Measurements from ENCODE around the gene GLCE.

GLCE gene

DNA sequence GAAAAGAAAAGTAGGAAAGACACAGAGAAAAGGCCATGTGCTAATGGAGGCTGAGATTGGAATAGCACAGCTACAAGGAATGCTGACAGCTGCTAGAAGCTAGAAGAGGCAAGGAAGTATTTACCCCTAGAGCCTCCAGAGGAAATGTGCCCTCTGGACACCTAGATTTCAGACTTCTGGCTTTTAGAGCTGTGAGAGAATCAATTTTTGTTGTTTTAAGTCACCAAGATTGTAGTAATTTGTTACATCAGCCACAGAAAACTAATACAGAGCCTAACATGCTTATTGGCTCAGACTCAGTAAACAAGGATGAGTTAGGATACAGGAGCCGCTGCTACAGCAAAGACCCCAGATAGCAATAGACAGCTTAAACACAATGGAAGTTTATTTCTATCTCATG, 33.1 kb upstream of the GLCE start:
- Histone ChIP-seq H3K27ac (ENCODE audit: low read depth, low read length) (no peak overlapping the region), H3K36me3 (ENCODE audit: control insufficient read depth, insufficient read depth, low read length) (no peaks in the 10 kb centered on the region), H3K4me1 (ENCODE audit: control insufficient read depth, insufficient read depth, low read length) (no peaks in the 10 kb centered on the region), H3K4me3 (ENCODE audit: low read length) (no peak overlapping the region), H3K27me3 (ENCODE audit: control insufficient read depth, insufficient read depth, low read length) (no peaks in the 10 kb centered on the region), H3K9ac (ENCODE audit: low read length) (no peak overlapping the region)

DNA sequence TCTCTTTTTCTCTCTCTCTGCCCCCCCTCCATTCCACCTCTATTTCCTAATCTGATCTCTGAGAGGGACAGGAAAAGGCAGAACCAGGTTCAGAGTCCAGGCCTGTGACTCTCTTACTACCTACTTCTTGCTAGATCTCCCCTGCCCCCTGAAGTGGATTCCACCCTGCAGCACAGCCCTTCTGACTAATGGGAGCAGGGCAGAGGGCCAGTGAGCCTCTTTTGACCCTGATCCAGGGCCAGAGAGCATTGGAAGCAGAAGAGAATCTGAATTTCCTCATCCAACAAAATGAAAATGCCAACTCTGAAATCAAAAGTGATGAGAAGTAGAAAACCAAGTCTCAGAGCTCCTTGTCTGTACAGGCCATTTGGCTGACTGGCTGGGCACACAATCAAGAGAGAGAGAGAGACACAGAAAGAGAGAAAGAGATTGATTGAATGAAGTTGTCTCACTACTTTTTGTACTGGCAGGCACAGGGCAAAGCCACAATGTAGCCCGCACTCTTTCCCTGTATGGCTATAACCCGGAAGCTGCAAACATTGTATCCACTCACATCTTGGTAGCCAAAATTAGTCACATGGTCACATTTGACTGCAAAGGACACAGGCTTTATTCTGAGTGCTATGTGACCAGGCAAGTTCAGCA, 31.6 kb upstream of the GLCE start:
- Histone ChIP-seq H3K4me1 (ENCODE audit: control insufficient read depth, insufficient read depth, low read length) (no peaks in the 10 kb centered on the region), H3K27me3 (ENCODE audit: control insufficient read depth, insufficient read depth, low read length) (no peaks in the 10 kb centered on the region), H3K9ac (ENCODE audit: low read length) (no peak overlapping the region), H3K36me3 (ENCODE audit: control insufficient read depth, insufficient read depth, low read length) (no peaks in the 10 kb centered on the region), H3K27ac (ENCODE audit: low read depth, low read length) (no peak overlapping the region), H3K4me3 (ENCODE audit: low read length) (no peak overlapping the region)

DNA sequence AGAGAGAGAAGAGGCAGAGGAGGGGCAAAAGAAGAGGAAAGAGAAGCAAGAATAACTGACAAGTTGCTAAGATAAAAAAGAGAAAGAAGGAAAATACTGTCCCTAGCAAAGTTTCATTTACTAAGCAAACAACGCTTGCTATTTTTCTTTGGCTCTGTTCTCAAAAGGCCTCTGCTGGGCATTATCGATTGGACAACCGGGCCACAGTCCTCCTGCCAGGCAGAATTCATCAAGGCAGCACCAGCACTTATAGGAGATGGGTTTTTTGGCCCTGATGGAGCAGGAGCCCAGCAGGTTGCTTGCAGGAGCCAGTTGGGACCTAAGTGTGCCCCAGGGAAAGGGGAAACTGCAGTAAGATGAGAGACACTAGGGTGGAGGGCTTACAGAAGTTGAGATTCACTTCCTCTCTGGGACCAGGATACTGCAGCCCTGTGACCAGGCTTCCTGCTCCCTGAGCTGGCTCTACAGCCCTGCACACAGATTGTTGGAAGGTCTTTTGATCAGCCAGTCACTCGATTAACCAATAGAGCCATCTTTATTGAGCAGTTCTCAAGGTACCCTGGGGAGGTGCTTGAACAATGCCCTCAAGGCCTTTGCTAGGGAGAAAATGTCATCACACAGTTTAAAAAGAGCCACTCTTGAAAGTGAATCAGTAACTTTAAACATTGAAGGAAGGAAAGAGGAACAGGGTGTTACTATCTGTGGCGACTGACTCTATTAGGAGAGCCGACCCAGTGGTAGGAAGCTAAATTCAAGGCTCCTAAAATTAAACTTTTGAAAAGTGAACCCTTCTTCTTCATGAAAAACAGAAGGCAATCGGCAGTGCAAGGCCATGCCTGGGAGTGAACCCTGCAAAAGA, 28.8 kb upstream of the GLCE start:
- H3K36me3 ChIP-seq (ENCODE audit: control insufficient read depth, insufficient read depth, low read length) = no peaks in the 10 kb centered on the region
- H3K27ac ChIP-seq (ENCODE audit: low read depth, low read length) = no peak overlapping the region
- no peaks in the 10 kb centered on the region for H3K27me3 ChIP-seq (ENCODE audit: control insufficient read depth, insufficient read depth, low read length)
- H3K4me3 ChIP-seq (ENCODE audit: low read length) = no peak overlapping the region
- no peak overlapping the region for H3K9ac ChIP-seq (ENCODE audit: low read length)
- no peaks in the 10 kb centered on the region for H3K4me1 ChIP-seq (ENCODE audit: control insufficient read depth, insufficient read depth, low read length)

DNA sequence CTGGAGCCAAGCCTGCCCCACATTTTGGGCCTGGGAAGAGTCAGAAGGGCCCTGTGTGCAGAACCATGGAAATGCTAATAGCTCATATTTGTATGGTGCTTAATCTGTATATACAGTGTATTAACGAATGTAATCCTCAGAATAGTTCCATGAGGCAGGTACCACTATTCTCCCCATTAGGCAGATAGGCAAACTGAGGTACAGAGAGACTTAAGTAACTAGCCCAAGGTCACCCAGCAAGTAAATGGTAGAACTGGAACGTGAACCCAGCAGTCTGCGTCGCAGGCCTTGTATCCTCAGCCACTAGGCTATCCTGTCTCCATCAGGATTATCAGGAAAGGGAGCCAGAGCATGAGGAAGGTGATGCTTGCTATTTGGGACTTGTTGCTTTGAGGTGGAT, 28.0 kb upstream of the GLCE start:
- no peak overlapping the region for H3K27ac ChIP-seq (ENCODE audit: low read depth, low read length)
- no peaks in the 10 kb centered on the region for H3K4me1 ChIP-seq (ENCODE audit: control insufficient read depth, insufficient read depth, low read length)
- no peaks in the 10 kb centered on the region for H3K27me3 ChIP-seq (ENCODE audit: control insufficient read depth, insufficient read depth, low read length)
- H3K36me3 ChIP-seq (ENCODE audit: control insufficient read depth, insufficient read depth, low read length) = no peaks in the 10 kb centered on the region
- H3K9ac ChIP-seq (ENCODE audit: low read length) = no peak overlapping the region
- H3K4me3 ChIP-seq (ENCODE audit: low read length) = no peak overlapping the region

DNA sequence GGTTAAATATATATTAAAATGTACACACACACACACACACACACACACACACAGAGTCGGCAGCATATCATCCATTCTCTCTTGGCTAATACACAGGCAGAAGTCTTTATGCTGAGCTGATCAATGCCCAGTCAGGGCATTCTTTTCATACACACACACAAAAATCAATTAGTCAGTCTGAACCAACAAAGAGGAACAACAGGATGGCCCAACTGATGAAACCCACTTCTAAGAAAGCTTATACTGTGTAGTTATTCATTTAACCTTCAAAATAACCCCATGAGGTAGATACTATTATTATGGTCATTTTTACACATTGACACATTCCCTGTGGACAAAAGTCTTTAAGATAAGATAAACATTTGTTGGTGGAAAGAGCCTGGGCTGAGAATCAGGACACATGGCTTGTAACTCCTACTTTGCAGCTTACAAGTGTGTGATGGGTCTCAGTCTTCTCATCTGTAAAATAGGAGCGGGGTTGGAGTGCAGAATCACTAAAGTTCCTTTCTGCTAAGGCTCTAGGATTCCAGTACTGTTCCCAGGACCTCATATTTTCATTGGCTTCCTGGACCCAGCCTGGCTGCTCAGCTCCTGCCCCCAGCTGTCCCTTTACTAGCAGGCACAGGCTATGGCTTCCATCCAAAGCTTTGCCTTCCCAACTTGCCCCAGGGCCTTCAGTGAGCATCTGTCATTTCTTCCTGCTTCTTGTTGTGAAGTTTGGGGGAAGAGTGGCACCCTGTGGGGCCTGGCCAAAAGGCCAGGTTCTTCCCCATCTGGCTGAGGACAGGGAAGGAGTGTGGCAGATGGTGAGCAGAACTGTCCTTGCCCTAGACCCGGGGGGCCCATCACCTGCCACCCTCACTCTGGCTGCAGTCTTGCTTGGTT, 27.2 kb upstream of the GLCE start:
- Histone ChIP-seq H3K9ac (ENCODE audit: low read length) (no peak overlapping the region), H3K4me1 (ENCODE audit: control insufficient read depth, insufficient read depth, low read length) (no peaks in the 10 kb centered on the region), H3K4me3 (ENCODE audit: low read length) (no peak overlapping the region), H3K36me3 (ENCODE audit: control insufficient read depth, insufficient read depth, low read length) (no peaks in the 10 kb centered on the region), H3K27me3 (ENCODE audit: control insufficient read depth, insufficient read depth, low read length) (no peaks in the 10 kb centered on the region), H3K27ac (ENCODE audit: low read depth, low read length) (no peak overlapping the region)

DNA sequence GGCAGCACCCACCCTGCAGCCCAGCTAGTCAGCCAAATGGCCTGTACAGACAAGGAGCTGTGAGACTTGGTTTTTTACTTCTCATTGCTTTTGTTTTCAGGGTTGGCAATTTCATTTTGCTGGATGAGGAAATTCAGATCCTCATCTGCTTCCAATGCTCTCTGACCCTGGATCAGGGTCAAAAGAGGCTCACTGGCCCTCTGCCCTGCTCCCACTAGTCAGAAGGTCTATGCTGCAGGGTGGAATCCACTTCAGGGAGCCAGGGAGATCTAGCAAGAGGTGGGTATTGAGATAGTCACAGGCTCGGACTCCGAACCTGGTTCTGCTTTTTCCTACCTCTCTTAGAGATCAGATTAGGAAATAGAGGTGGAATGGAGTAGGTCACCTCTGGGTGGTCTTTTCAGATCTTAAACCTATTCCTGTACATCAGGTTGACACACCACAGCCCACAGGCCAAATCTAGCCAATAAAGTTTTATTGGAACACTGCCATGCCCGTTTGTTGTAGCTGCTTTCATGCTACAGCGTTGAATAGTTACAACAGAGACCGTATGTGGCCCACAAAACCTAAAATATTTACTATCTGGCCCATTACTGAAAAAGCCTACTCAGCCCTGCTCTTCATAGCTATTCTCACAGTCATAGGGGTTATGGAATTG, 26.4 kb upstream of the GLCE start:
- Histone ChIP-seq H3K9ac (ENCODE audit: low read length) (no peak overlapping the region), H3K27ac (ENCODE audit: low read depth, low read length) (no peak overlapping the region), H3K36me3 (ENCODE audit: control insufficient read depth, insufficient read depth, low read length) (no peaks in the 10 kb centered on the region), H3K27me3 (ENCODE audit: control insufficient read depth, insufficient read depth, low read length) (no peaks in the 10 kb centered on the region), H3K4me1 (ENCODE audit: control insufficient read depth, insufficient read depth, low read length) (no peaks in the 10 kb centered on the region), H3K4me3 (ENCODE audit: low read length) (no peak overlapping the region)

DNA sequence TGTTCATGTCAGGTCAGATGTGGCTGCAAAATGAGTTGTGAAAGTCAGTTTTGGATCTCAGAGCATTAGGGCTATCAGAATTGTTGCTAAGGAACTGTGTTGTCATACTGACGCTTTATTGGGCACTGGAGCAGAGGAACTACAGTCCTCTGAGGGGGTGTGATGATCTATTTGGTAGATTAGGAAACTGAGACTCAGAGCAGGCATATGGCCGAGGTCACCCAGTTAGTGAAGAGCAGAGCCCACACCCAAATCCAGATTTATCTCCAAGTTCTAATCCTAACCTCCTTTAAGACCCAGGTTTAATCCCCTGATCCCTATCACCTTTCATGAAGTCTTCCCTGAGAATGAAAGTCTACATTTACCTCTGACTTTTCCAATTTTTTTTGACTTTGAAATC, 25.6 kb upstream of the GLCE start:
- Histone ChIP-seq H3K4me1 (ENCODE audit: control insufficient read depth, insufficient read depth, low read length) (no peaks in the 10 kb centered on the region), H3K9ac (ENCODE audit: low read length) (no peak overlapping the region), H3K36me3 (ENCODE audit: control insufficient read depth, insufficient read depth, low read length) (no peaks in the 10 kb centered on the region), H3K27ac (ENCODE audit: low read depth, low read length) (no peak overlapping the region), H3K27me3 (ENCODE audit: control insufficient read depth, insufficient read depth, low read length) (no peaks in the 10 kb centered on the region), H3K4me3 (ENCODE audit: low read length) (no peak overlapping the region)

DNA sequence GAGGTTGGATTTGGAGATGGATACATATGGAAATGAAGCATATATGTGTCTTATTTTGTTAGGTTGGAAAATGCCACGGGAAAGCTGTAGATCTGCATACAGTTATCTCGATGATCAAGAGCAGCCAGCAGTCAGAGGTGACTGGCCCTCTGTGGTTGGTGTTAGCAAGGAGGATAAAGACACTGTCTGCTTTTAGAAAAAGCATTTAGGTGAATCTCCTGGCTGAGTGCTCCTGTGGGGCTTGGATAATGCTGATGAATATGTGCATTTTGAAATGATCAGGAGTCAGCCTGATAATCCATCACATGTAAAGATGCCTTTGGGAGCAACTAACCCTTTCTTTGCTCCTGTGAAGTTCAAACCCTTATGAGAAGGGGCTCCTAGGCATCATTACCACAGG, 24.9 kb upstream of the GLCE start:
- Histone ChIP-seq H3K4me1 (ENCODE audit: control insufficient read depth, insufficient read depth, low read length) (no peaks in the 10 kb centered on the region), H3K9ac (ENCODE audit: low read length) (no peak overlapping the region), H3K36me3 (ENCODE audit: control insufficient read depth, insufficient read depth, low read length) (no peaks in the 10 kb centered on the region), H3K27ac (ENCODE audit: low read depth, low read length) (no peak overlapping the region), H3K27me3 (ENCODE audit: control insufficient read depth, insufficient read depth, low read length) (no peaks in the 10 kb centered on the region), H3K4me3 (ENCODE audit: low read length) (no peak overlapping the region)

DNA sequence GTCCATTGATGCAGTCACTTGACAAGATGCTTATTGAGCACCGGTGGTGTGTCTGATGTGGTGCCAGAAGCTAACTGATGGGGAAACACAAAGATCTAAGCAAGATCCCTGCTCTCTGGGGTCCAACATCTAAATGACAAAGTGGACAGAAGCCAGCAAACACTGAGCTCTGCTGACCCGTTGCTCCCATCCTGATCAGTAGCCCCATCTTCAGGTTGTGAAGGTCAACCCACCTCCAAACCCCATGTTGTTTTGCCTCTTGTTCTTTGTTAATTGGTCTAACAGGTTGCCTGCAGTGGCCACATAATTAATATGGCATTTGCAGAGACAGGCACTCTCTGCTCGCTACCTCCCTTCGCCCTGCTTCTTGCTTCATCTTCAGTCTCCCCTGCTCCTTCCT, 21.5 kb upstream of the GLCE start:
- no peaks in the 10 kb centered on the region for H3K27me3 ChIP-seq (ENCODE audit: control insufficient read depth, insufficient read depth, low read length)
- no peaks in the 10 kb centered on the region for H3K4me1 ChIP-seq (ENCODE audit: control insufficient read depth, insufficient read depth, low read length)
- H3K27ac ChIP-seq (ENCODE audit: low read depth, low read length) = no peak overlapping the region
- H3K4me3 ChIP-seq (ENCODE audit: low read length) = no peak overlapping the region
- H3K36me3 ChIP-seq (ENCODE audit: control insufficient read depth, insufficient read depth, low read length) = no peaks in the 10 kb centered on the region
- no peak overlapping the region for H3K9ac ChIP-seq (ENCODE audit: low read length)

DNA sequence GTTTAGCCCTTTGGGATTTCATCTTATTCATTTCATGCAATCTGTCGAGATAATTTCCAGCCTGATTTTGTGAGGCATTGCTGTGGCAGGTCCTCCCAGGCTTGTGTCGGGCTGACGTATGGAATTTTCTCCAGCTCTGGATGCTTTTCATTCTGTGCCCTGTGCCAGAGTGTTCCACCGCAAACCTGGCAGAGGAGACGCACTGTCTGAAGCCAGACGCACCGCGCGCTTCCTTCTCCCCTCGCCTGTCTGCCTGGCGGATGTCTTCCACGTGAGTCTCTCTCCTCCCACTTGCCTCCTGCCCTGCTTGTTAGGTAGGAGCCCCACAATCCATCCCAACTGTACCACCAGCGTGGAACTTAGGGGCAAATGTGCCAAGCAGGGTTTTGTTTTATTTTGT, 20.1 kb upstream of the GLCE start:
- H3K27me3 ChIP-seq (ENCODE audit: control insufficient read depth, insufficient read depth, low read length) = no peaks in the 10 kb centered on the region
- no peaks in the 10 kb centered on the region for H3K4me1 ChIP-seq (ENCODE audit: control insufficient read depth, insufficient read depth, low read length)
- no peak overlapping the region for H3K27ac ChIP-seq (ENCODE audit: low read depth, low read length)
- no peaks in the 10 kb centered on the region for H3K36me3 ChIP-seq (ENCODE audit: control insufficient read depth, insufficient read depth, low read length)
- no peak overlapping the region for H3K4me3 ChIP-seq (ENCODE audit: low read length)
- H3K9ac ChIP-seq (ENCODE audit: low read length) = no peak overlapping the region

DNA sequence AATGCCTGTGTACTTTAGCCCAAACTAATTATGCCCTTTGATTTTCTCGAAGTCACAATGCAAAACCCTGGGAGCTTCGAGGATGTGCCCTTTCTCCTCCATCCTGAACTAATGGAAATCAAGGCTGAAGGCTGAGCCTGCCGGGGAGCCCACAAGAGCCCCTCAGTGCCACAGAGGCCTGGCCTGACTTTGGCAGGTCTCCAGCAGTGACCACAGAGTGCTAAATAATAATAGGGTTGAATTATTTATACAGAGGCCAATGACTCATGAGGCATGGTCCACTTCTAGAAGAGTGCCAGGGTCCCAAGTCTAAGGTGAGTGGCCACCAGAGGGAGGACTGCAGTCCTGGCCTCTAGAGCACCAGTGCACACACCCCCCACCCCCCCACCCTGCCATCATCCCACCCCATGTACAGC, 19.1 kb upstream of the GLCE start:
- no peaks in the 10 kb centered on the region for H3K27me3 ChIP-seq (ENCODE audit: control insufficient read depth, insufficient read depth, low read length)
- H3K36me3 ChIP-seq (ENCODE audit: control insufficient read depth, insufficient read depth, low read length) = no peaks in the 10 kb centered on the region
- H3K4me1 ChIP-seq (ENCODE audit: control insufficient read depth, insufficient read depth, low read length) = no peaks in the 10 kb centered on the region
- no peak overlapping the region for H3K9ac ChIP-seq (ENCODE audit: low read length)
- no peak overlapping the region for H3K27ac ChIP-seq (ENCODE audit: low read depth, low read length)
- no peak overlapping the region for H3K4me3 ChIP-seq (ENCODE audit: low read length)

DNA sequence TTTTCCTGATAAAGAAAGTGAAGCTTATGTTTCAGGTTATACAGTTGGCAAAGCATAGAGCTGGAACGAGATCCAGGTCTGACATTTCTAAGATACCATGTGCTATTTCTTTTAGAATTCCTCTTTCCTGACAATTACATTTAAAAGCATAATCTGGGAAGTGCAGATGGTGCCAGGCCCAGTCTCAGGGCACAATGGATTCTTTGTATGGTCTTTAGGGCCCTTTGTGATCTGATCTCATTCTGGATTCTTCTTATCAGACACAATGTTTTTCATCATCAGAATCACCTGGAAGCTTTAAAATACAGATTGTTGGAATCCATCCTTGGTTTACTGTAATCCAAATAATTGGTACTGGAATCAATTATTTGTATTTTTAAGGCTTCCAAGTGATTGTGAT, 18.6 kb upstream of the GLCE start:
- H3K27me3 ChIP-seq (ENCODE audit: control insufficient read depth, insufficient read depth, low read length) = no peaks in the 10 kb centered on the region
- H3K36me3 ChIP-seq (ENCODE audit: control insufficient read depth, insufficient read depth, low read length) = no peaks in the 10 kb centered on the region
- no peak overlapping the region for H3K9ac ChIP-seq (ENCODE audit: low read length)
- no peak overlapping the region for H3K4me3 ChIP-seq (ENCODE audit: low read length)
- H3K4me1 ChIP-seq (ENCODE audit: control insufficient read depth, insufficient read depth, low read length) = no peaks in the 10 kb centered on the region
- H3K27ac ChIP-seq (ENCODE audit: low read depth, low read length) = no peak overlapping the region
